ENCODE measurements around the gene PPP2R5B.

The PPP2R5B gene

GRCh38 chr11:64921384-64921783, 3.1 kb upstream of the PPP2R5B start:
- H3K36me3 ChIP-seq (ENCODE audit: control insufficient read depth, insufficient read depth, low read length), result no peaks in the 10 kb centered on the region; the same call in 1 of the 2 replicates
- no peaks in the 10 kb centered on the region for H3K27me3 ChIP-seq (replicated peaks; ENCODE audit: control insufficient read depth, insufficient read depth, low read length)
- no peak for DNase-seq (ENCODE audit: extremely low read depth, insufficient read length)
- TF ChIP-seq CTCF (IDR thresholded peaks at IDR 0.05; ENCODE audit: insufficient read depth, low read length, poor library complexity, severe bottlenecking), result no peak
- no peak overlapping the region for H3K4me3 ChIP-seq (replicated peaks; ENCODE audit: low read depth, low read length)

GRCh38 chr11:64923151-64923661, 1.3 kb upstream of the PPP2R5B start:
- TF ChIP-seq CTCF (IDR thresholded peaks at IDR 0.05; ENCODE audit: insufficient read depth, low read length, poor library complexity, severe bottlenecking), result no peak

GRCh38 chr11:64924910-64925284, 408 bp downstream of the PPP2R5B start:
- no peaks in the 10 kb centered on the region for H3K27me3 ChIP-seq (replicated peaks; ENCODE audit: control insufficient read depth, insufficient read depth, low read length)
- no peak for DNase-seq (ENCODE audit: extremely low read depth, insufficient read length)
- peak overlapping the region; percentile 72 for H3K4me3 ChIP-seq (replicated peaks; ENCODE audit: low read depth, low read length)
- no peak for TF ChIP-seq CTCF (IDR thresholded peaks at IDR 0.05; ENCODE audit: insufficient read depth, low read length, poor library complexity, severe bottlenecking)
- peaks cover 6% of the 10 kb centered on the region for H3K36me3 ChIP-seq (ENCODE audit: control insufficient read depth, insufficient read depth, low read length)

More at GRCh38 chr11:64923151-64923661, 1.3 kb upstream of the PPP2R5B start:
- Histone ChIP-seq H3K4me3 (replicated peaks; ENCODE audit: low read depth, low read length) (no peak overlapping the region), H3K27me3 (replicated peaks; ENCODE audit: control insufficient read depth, insufficient read depth, low read length) (no peaks in the 10 kb centered on the region), H3K36me3 (ENCODE audit: control insufficient read depth, insufficient read depth, low read length) (peaks cover 3% of the 10 kb centered on the region)
- no peak for DNase-seq (ENCODE audit: extremely low read depth, insufficient read length)

GRCh38 chr11:64925536-64926436, 1.3 kb downstream of the PPP2R5B start:
- H3K4me3 ChIP-seq (replicated peaks; ENCODE audit: low read depth, low read length), result peak overlapping the region; percentile 72; the same call in 1 of the 2 replicates
- DNase-seq (ENCODE audit: extremely low read depth, insufficient read length), result no peak

GRCh38 chr11:64926689-64927088, 2.2 kb downstream of the PPP2R5B start:
- DNase-seq (ENCODE audit: extremely low read depth, insufficient read length), result no peak
- H3K4me3 ChIP-seq (replicated peaks; ENCODE audit: low read depth, low read length), result no peak overlapping the region
- TF ChIP-seq CTCF (IDR thresholded peaks at IDR 0.05; ENCODE audit: insufficient read depth, low read length, poor library complexity, severe bottlenecking), result no peak
- H3K36me3 ChIP-seq (ENCODE audit: control insufficient read depth, insufficient read depth, low read length), result peaks cover 17% of the 10 kb centered on the region
- no peaks in the 10 kb centered on the region for H3K27me3 ChIP-seq (replicated peaks; ENCODE audit: control insufficient read depth, insufficient read depth, low read length)

More at GRCh38 chr11:64925536-64926436, 1.3 kb downstream of the PPP2R5B start:
- no peak for TF ChIP-seq CTCF (IDR thresholded peaks at IDR 0.05; ENCODE audit: insufficient read depth, low read length, poor library complexity, severe bottlenecking)
- no peaks in the 10 kb centered on the region for H3K27me3 ChIP-seq (replicated peaks; ENCODE audit: control insufficient read depth, insufficient read depth, low read length)
- H3K36me3 ChIP-seq (ENCODE audit: control insufficient read depth, insufficient read depth, low read length), result peaks cover 11% of the 10 kb centered on the region
